H1 (cell line): Measurements from ENCODE around the gene IFITM2. TPM values are rescaled to one million over a fixed set of nuclear protein-coding genes. Genes with fewer than 3 reads are reported as not detected.

Experiments
- CTCF ChIA-PET: fragments of 300-600 bp; sonication (Branson Sonifier 250); formaldehyde crosslinking; loops from one replicate; lab custom pipeline; 2021; ENCODE audit not compliant: partially characterized antibody; lab: Charles Lee
- POLR2A ChIA-PET: fragments of 300-600 bp; sonication (Branson Sonifier 250); formaldehyde crosslinking; loops from one replicate; lab custom pipeline; 2021; ENCODE audit warnings: inconsistent platforms; ENCODE audit not compliant: partially characterized antibody; lab: Charles Lee
- DNase-seq, 2 experiments: peaks; one replicate each; pipeline versions ENCODE4 v3.0.0 to v3.0.0-alpha.2; 2010 to 2022; ENCODE audit warnings: low spot score in 2 of 2, low read depth in 1 of 2, mixed read lengths in 1 of 2
- FAIRE-seq: peaks from 2 replicates; lab custom pipeline; 2011; peaks lifted over from hg19 to GRCh38; lab: Jason Lieb, UNC
- H2AFZ ChIP-seq: 2 replicates; pipeline ENCODE4 v1.8.1; 2012; ENCODE audit warnings: low read length, inconsistent platforms
- H2AK5ac ChIP-seq: 2 replicates; pipeline ENCODE4 v1.6.1; 2013; ENCODE audit warnings: low read depth, low read length
- H2BK120ac ChIP-seq: replicated peaks from 2 replicates; pipeline ENCODE3; 2013; ENCODE audit warnings: low read depth, low read length, inconsistent platforms
- H2BK12ac ChIP-seq: 2 replicates; pipeline ENCODE4 v1.6.1; 2013; ENCODE audit warnings: low read depth, low read length
- H2BK15ac ChIP-seq: 2 replicates; pipeline ENCODE4 v1.6.1; 2013; ENCODE audit warnings: low read length
- H2BK20ac ChIP-seq: 2 replicates; pipeline ENCODE4 v1.6.1; 2013; ENCODE audit warnings: low read length
- H2BK5ac ChIP-seq: 2 replicates; pipeline ENCODE4 v1.6.1; 2013; ENCODE audit warnings: low read depth, low read length
- H3K14ac ChIP-seq: 2 replicates; pipeline ENCODE4 v1.6.1; 2013; ENCODE audit warnings: inconsistent platforms; ENCODE audit not compliant: insufficient read length
- H3K18ac ChIP-seq: 2 replicates; pipeline ENCODE4 v1.6.1; 2013; ENCODE audit warnings: low read length; ENCODE audit errors: extremely low read depth
- H3K23ac ChIP-seq: 2 replicates; pipeline ENCODE4 v1.6.1; 2013; ENCODE audit warnings: inconsistent platforms; ENCODE audit not compliant: insufficient read length
- H3K23me2 ChIP-seq: 2 replicates; pipeline ENCODE4 v1.6.1; 2013; ENCODE audit warnings: low read depth, low read length
- H3K27ac ChIP-seq: 2 replicates; pipeline ENCODE4 v1.6.1; 2011; ENCODE audit warnings: low read depth, low read length, inconsistent platforms
- H3K27me3 ChIP-seq, 4 experiments: replicated peaks in 1 of 4; 1 replicate in 1 of 4; 2 replicates in 3 of 4; pipeline versions ENCODE4 v1.6.1 to v1.8.1; 2011 to 2013; ENCODE audit warnings: low read length in 3 of 4, mild to moderate bottlenecking in 3 of 4, inconsistent platforms in 2 of 4, mixed read lengths in 2 of 4, moderate library complexity in 1 of 4; ENCODE audit not compliant: control insufficient read depth in 3 of 4, insufficient read depth in 3 of 4; ENCODE audit errors: extremely low read depth in 1 of 4
- H3K36me3 ChIP-seq, 4 experiments: 2 replicates each; pipeline versions ENCODE4 v1.6.1 to v1.8.1; 2011 to 2013; ENCODE audit warnings: mild to moderate bottlenecking in 4 of 4, low read length in 3 of 4, moderate library complexity in 2 of 4, control low read depth in 1 of 4, inconsistent platforms in 1 of 4; ENCODE audit not compliant: insufficient read depth in 4 of 4, control insufficient read depth in 2 of 4
- H3K4ac ChIP-seq: replicated peaks from 2 replicates; pipeline ENCODE3; 2013; ENCODE audit warnings: low read length, low read depth, mixed read lengths, inconsistent platforms; ENCODE audit not compliant: insufficient read length
- H3K4me1 ChIP-seq, 4 experiments: replicated peaks in 1 of 4; 1 replicate in 1 of 4; 2 replicates in 3 of 4; pipeline versions ENCODE4 v1.6.1 to v1.8.1; 2011 to 2013; ENCODE audit warnings: low read length in 3 of 4, inconsistent platforms in 2 of 4, mixed read lengths in 1 of 4; ENCODE audit not compliant: insufficient read depth in 4 of 4, control insufficient read depth in 3 of 4
- H3K4me2 ChIP-seq, 2 experiments: 2 replicates each; pipeline versions ENCODE4 v1.6.1 to v1.8.1; 2011 to 2013; ENCODE audit warnings: low read depth in 2 of 2, low read length in 2 of 2, control low read depth in 1 of 2, inconsistent platforms in 1 of 2, mild to moderate bottlenecking in 1 of 2; ENCODE audit not compliant: insufficient read depth in 1 of 2
- H3K4me3 ChIP-seq, 4 experiments: fragments of 200-600, 300-600 bp in 1 of 4; sonication (generic), shearing (Covaris generic), sonication (Bioruptor Twin) in 1 of 4; 2 replicates each; pipeline versions ENCODE4 v1.5.1 to v1.8.1; 2011 to 2016; ENCODE audit warnings: low read length in 4 of 4, low read depth in 3 of 4, control low read depth in 2 of 4, inconsistent platforms in 2 of 4, mild to moderate bottlenecking in 2 of 4, mixed read lengths in 1 of 4, moderate library complexity in 1 of 4; ENCODE audit not compliant: insufficient read depth in 2 of 4; ENCODE audit errors: extremely low read depth in 1 of 4
- H3K56ac ChIP-seq: replicated peaks from 2 replicates; pipeline ENCODE3; 2013; ENCODE audit warnings: low read depth, mild to moderate bottlenecking, mixed read lengths, low read length, inconsistent platforms; ENCODE audit not compliant: insufficient read length
- H3K79me1 ChIP-seq: 2 replicates; pipeline ENCODE4 v1.6.1; 2013; ENCODE audit warnings: low read depth, low read length, control low read depth
- H3K79me2 ChIP-seq, 2 experiments: 2 replicates each; pipeline versions ENCODE4 v1.6.1 to v1.8.1; 2012 to 2013; ENCODE audit warnings: low read length in 2 of 2, mild to moderate bottlenecking in 2 of 2, inconsistent platforms in 1 of 2; ENCODE audit not compliant: insufficient read depth in 2 of 2, control insufficient read depth in 1 of 2
- H3K9ac ChIP-seq, 4 experiments: replicated peaks in 1 of 4; 1 replicate in 1 of 4; 2 replicates in 3 of 4; pipeline versions ENCODE4 v1.6.1 to v1.8.1; 2011 to 2013; ENCODE audit warnings: low read depth in 3 of 4, low read length in 3 of 4, control low read depth in 2 of 4, mild to moderate bottlenecking in 2 of 4, moderate library complexity in 2 of 4, inconsistent platforms in 1 of 4; ENCODE audit errors: extremely low read depth in 1 of 4
- H3K9me3 ChIP-seq, 2 experiments: 2 replicates each; pipeline versions ENCODE4 v1.6.1 to v1.8.1; 2012 to 2013; ENCODE audit warnings: mild to moderate bottlenecking in 2 of 2, moderate library complexity in 2 of 2, control low read depth in 1 of 2, inconsistent platforms in 1 of 2, low read depth in 1 of 2, low read length in 1 of 2, mixed read lengths in 1 of 2; ENCODE audit not compliant: insufficient read depth in 2 of 2
- H4K20me1 ChIP-seq, 2 experiments: replicated peaks in 1 of 2; 2 replicates each; pipeline versions ENCODE3 to v1.8.1; 2011 to 2013; ENCODE audit warnings: inconsistent platforms in 2 of 2, low read length in 2 of 2, mild to moderate bottlenecking in 1 of 2; ENCODE audit not compliant: insufficient read depth in 2 of 2, control insufficient read depth in 1 of 2
- H4K5ac ChIP-seq: 2 replicates; pipeline ENCODE4 v1.6.1; 2013; ENCODE audit warnings: low read length, low read depth, mixed read lengths, inconsistent platforms; ENCODE audit not compliant: insufficient read length
- H4K8ac ChIP-seq: 2 replicates; pipeline ENCODE4 v1.8.0; 2013; ENCODE audit warnings: mild to moderate bottlenecking, moderate library complexity, low read length, inconsistent platforms; ENCODE audit not compliant: insufficient read depth; ENCODE audit errors: extremely low read depth
- H4K91ac ChIP-seq: replicated peaks from 2 replicates; pipeline ENCODE3; 2013; ENCODE audit warnings: low read length, mixed read lengths, inconsistent platforms; ENCODE audit not compliant: insufficient read length
- CTBP2 ChIP-seq: IDR thresholded peaks from 2 replicates; pipeline ENCODE4 v1.7.0; 2011; ENCODE audit warnings: borderline replicate concordance, mild to moderate bottlenecking, moderate library complexity, mixed read lengths, low read length; ENCODE audit not compliant: insufficient read depth, insufficient read length
- GABPA ChIP-seq: IDR thresholded peaks from 2 replicates; pipeline ENCODE4 v1.6.1; 2011; ENCODE audit warnings: mild to moderate bottlenecking, low read length, moderate library complexity, borderline replicate concordance; ENCODE audit not compliant: insufficient read depth
- NRF1 ChIP-seq: IDR thresholded peaks from 2 replicates; pipeline ENCODE4 v1.6.1; 2011; ENCODE audit warnings: mild to moderate bottlenecking, low read depth, low read length, improper control_type of control experiment
- PHF8 ChIP-seq: fragments of 200-600 bp; sonication (generic); conservative IDR thresholded peaks from 2 replicates; pipeline ENCODE4 v1.7.1; 2012; ENCODE audit warnings: low read depth, mild to moderate bottlenecking, inconsistent platforms, low read length, moderate library complexity
- RAD21 ChIP-seq, 2 experiments: IDR thresholded peaks in 1 of 2; conservative IDR thresholded peaks in 1 of 2; 2 replicates each; pipeline ENCODE4 v1.6.1; 2011; ENCODE audit warnings: low read depth in 2 of 2, low read length in 2 of 2, improper control_type of control experiment in 1 of 2, inconsistent platforms in 1 of 2, mild to moderate bottlenecking in 1 of 2, moderate library complexity in 1 of 2
- SP2 ChIP-seq: IDR thresholded peaks from 2 replicates; pipeline ENCODE4 v1.6.1; 2012; ENCODE audit warnings: mild to moderate bottlenecking, low read length, inconsistent platforms
- TCF12 ChIP-seq: IDR thresholded peaks from 2 replicates; pipeline ENCODE4 v1.6.1; 2011; ENCODE audit warnings: low read depth, mild to moderate bottlenecking, low read length
- TEAD4 ChIP-seq: IDR thresholded peaks from 2 replicates; pipeline ENCODE4 v1.6.1; 2012; ENCODE audit warnings: low read depth, low read length, inconsistent platforms, mixed read lengths
- USF2 ChIP-seq: IDR thresholded peaks from 2 replicates; pipeline ENCODE4 v1.6.1; 2011; ENCODE audit warnings: low read length, improper control_type of control experiment
- WGBS, 2 experiments: shearing (Covaris generic) in 1 of 2; methylation state at CpG; one replicate each; pipeline versions ENCODE4 v1.1.6 to v1.1.7; 2013 to 2015; ENCODE audit warnings: low lambda C conversion rate in 2 of 2, mixed read lengths in 2 of 2, inconsistent platforms in 1 of 2, low coverage in 1 of 2, missing lambda C conversion rate in 1 of 2; ENCODE audit not compliant: insufficient replicate concordance in 2 of 2, insufficient coverage in 1 of 2, insufficient read length in 1 of 2; ENCODE audit errors: extremely low coverage in 1 of 2, missing lambda C conversion rate in 1 of 2; 5-methylcytosine and 5-hydroxymethylcytosine counted together
- polyA plus RNA-seq, 7 experiments: library from polyadenylated mRNA; depleted of rRNA in 3 of 7; stranded (reverse) in 5 of 7; unstranded in 2 of 7; fragments of >200 nt in 5 of 7; fragments of 200-250 nt in 2 of 7; gene quantifications; 1 replicate in 5 of 7; 2 replicates in 1 of 7; 4 replicates in 1 of 7; pipeline versions ENCODE4 v1.2.1 to v1.2.3, GENCODE V29; 2011 to 2013; ENCODE audit warnings: missing spikeins in 2 of 7, mixed read lengths in 2 of 7
- total RNA-seq: library from RNA; stranded (reverse); fragmentation: NEBNext Ultra II Directional; extraction: Animal tissue kit (Norgen Biotek cat#: 25700); gene quantifications from 2 replicates; pipeline ENCODE4 v1.2.1, GENCODE V29; 2021

The IFITM2 gene
- total and polyA plus RNA-seq, 2 of the 8 experiments (the other 6 are each of a cell fraction or from before 2014, with no cell fraction given) = 399 to 764 TPM

- Histone ChIP-seq H2AK5ac (peak overlapping the region; percentile 96; the same call in 1 of the 2 replicates), H3K14ac (no peak overlapping the region), H3K4me3 (0 out of 8 replicates have a peak overlapping the region, but pooled peaks of 1 of the 4 experiments have one; percentile 4), H4K20me1 (no peaks in the 10 kb centered on the region), H3K56ac (no peak overlapping the region), H3K23me2 (peaks cover 5% of the 10 kb centered on the region; the same call in 1 of the 2 replicates), H3K9ac (no peak overlapping the region; a peak in 1 of 7 replicates), H3K79me2 (no peaks in the 10 kb centered on the region), H2BK120ac (peak overlapping the region; percentile 38), H4K91ac (peak overlapping the region; percentile 84), H4K5ac (no peak overlapping the region), H3K36me3 (peaks cover 3 to 30% (median 15%) of the 10 kb centered on the region in 4 experiments; a peak in 6 of 8 replicates), H3K4me2 (peak overlapping the region; percentile 12 to 42; a peak in 3 of 4 replicates), H3K79me1 (0 out of 2 replicates have a peak, but pooled peaks cover 4% of the 10 kb centered on the region), H3K9me3 (peaks cover 0 to 3% of the 10 kb centered on the region in 2 experiments; a peak in 1 of 4 replicates), H3K27me3 (peaks cover 5 to 16% (median 13%) of the 10 kb centered on the region in 4 experiments; a peak in 6 of 7 replicates), H2BK20ac (peak overlapping the region; percentile 92), H2BK12ac (peak overlapping the region; percentile 94; the same call in 1 of the 2 replicates), H4K8ac (peak overlapping the region; percentile 78; the same call in 1 of the 2 replicates), H2BK15ac (peak overlapping the region; percentile 84; the same call in 1 of the 2 replicates), H3K27ac (peak overlapping the region; percentile 37; the same call in 1 of the 2 replicates), H3K18ac (peak overlapping the region; percentile 72), H3K4ac (peak overlapping the region; percentile 85), H3K23ac (no peak overlapping the region), H2AFZ (no peak overlapping the region), H3K4me1 (peaks cover 0 to 41% (median 29%) of the 10 kb centered on the region in 4 experiments; a peak in 6 of 7 replicates), H2BK5ac (peak overlapping the region; percentile 97)
- WGBS, 2 experiments = 88% methylated on average over 12 of the region's 13 CpGs; no CpG with 5 or more reads in 1 of the 2 experiments
- ChIA-PET CTCF (interaction anchor here (0.6 to 2.8 kb wide), 14 partner anchors 10 to 189 kb away, joined by 3 to 19 read pairs (median 3); no protein-coding TSS in a partner anchor), POLR2A (interaction anchor here (0.8 to 3.0 kb wide), 10 partner anchors 8 to 78 kb away, joined by 3 to 14 read pairs (median 6); partner anchors contain the start of genes B4GALNT4 and IFITM5)
- DNase-seq = no peak
- no peak for FAIRE-seq
- TF ChIP-seq CTBP2 (no peak), TEAD4 (no peak), RAD21 (IDR thresholded peaks at IDR 0.05 in 1 of 2, conservative IDR thresholded peaks at IDR 0.05 in 1 of 2; ENCODE audit: low read depth in 2 of 2, low read length in 2 of 2) (no peak), USF2 (no peak), SP2 (no peak), NRF1 (no peak), TCF12 (no peak), GABPA (no peak), PHF8 (no peak)
Measured at GRCh38 chr11:290621-291231, 16.9 kb upstream of the IFITM2 start.
